ENCODE measurements around the gene BUD31. TPM values are rescaled to one million over a fixed set of nuclear protein-coding genes. Genes with fewer than 3 reads are reported as not detected.

BUD31 gene
- total RNA-seq (2016; rRNA removed; fragmentation: Illumina TruSeq; extraction: Trizol) = 79.1 and 101 TPM in 2 replicates
- total RNA-seq (2016; cell fraction: cytosol; rRNA removed; fragmentation: Illumina TruSeq; extraction: Trizol; ENCODE audit: low read depth) = 107 and 126 TPM in 2 replicates
- total RNA-seq (2016; cell fraction: insoluble cytoplasmic fraction; rRNA removed; fragmentation: Illumina TruSeq; extraction: Trizol) = 82.3 and 106 TPM in 2 replicates
- 94.8 and 104 TPM in 2 replicates for total RNA-seq (2016; cell fraction: membrane; rRNA removed; fragmentation: Illumina TruSeq; extraction: Trizol)
- total RNA-seq (2016; cell fraction: nucleus; rRNA removed; fragmentation: Illumina TruSeq; extraction: Trizol) = 32.8 and 34.3 TPM in 2 replicates
- 29.8 and 35.1 TPM in 2 replicates for polyA plus RNA-seq (2011; rRNA removed)
- 28.0 and 29.4 TPM in 2 replicates for polyA plus RNA-seq (2011; cell fraction: cytosol; rRNA removed)
- polyA plus RNA-seq (2011; cell fraction: nucleus; rRNA removed) = 22.8 and 23.2 TPM in 2 replicates
- 43.3 and 47.1 TPM in 2 replicates for polyA plus RNA-seq (2012)
- 95.5 and 116 TPM in 2 replicates for polyA plus RNA-seq (2016; cell fraction: cytosol; fragmentation: Illumina TruSeq; extraction: Trizol; ENCODE audit: low read depth)
- polyA plus RNA-seq (2016; cell fraction: insoluble cytoplasmic fraction; fragmentation: Illumina TruSeq; extraction: Trizol; ENCODE audit: low read depth) = 107 and 115 TPM in 2 replicates
- 80.6 and 97.1 TPM in 2 replicates for polyA plus RNA-seq (2016; cell fraction: membrane; fragmentation: Illumina TruSeq; extraction: Trizol; ENCODE audit: low read depth)
- polyA plus RNA-seq (2016; cell fraction: nucleus; fragmentation: Illumina TruSeq; extraction: Trizol; ENCODE audit: insufficient read depth, low read depth) = 49.7 and 51.5 TPM in 2 replicates
- 27.6 and 30.9 TPM in 2 replicates for polyA minus RNA-seq (2011; rRNA and poly(A)+ RNA removed; ENCODE audit: low replicate concordance)
- 16.5 and 20.6 TPM in 2 replicates for polyA minus RNA-seq (2011; cell fraction: cytosol; rRNA and poly(A)+ RNA removed)
- polyA minus RNA-seq (2011; cell fraction: nucleus; rRNA and poly(A)+ RNA removed) = 17.6 and 25.0 TPM in 2 replicates
- Bru-seq, nascent RNA = percentile 78 among the genes with signal in this experiment
- percentile 87 among the genes with signal in this experiment for BruChase-seq, experiment 1, labeled RNA remaining after a 6-hour chase
- percentile 80 among the genes with signal in this experiment for BruChase-seq, experiment 2, labeled RNA remaining after a 2-hour chase
- long read RNA-seq, experiment 1, transcript BUD31-202 (6 exons, 1,139 nt) = major isoform, 59 of 102 reads
- long read RNA-seq, experiment 1, transcript BUD31-201 (6 exons, 1,035 nt) = minor isoform, 27 of 102 reads
- long read RNA-seq, experiment 1, partial matches to known transcripts = 10 of 102 reads
- long read RNA-seq, experiment 1, other reads (novel, unspliced or antisense) = 6 of 102 reads
- long read RNA-seq, experiment 2, transcript BUD31-202 (6 exons, 1,139 nt) = major isoform, 81 of 169 reads
- long read RNA-seq, experiment 2, transcript BUD31-201 (6 exons, 1,035 nt) = minor isoform, 47 of 169 reads
- long read RNA-seq, experiment 2, partial matches to known transcripts = 25 of 169 reads
- long read RNA-seq, experiment 2, other reads (novel, unspliced or antisense) = 16 of 169 reads

GRCh38 chr7:99408379-99409191 is at the start of gene BUD31, which contains the start of gene PDAP1:
BUD31 (plus strand) TSS chr7:99408969; CDS start chr7:99411093, 2,124 bp downstream.
PDAP1 (minus strand) TSS chr7:99408597; CDS start chr7:99408548, 49 bp downstream.
- intact Hi-C loops (cut with micrococcal nuclease; ENCODE audit: unreplicated experiment) (loop anchor here (2.0 to 5.0 kb wide), 2 partner anchors 36 to 56 kb away; partner anchors contain the start of gene ARPC1B), in situ Hi-C loops (cut with HindIII; ENCODE audit: extremely low pct_ligation_motif_present, low pct_unique_long_range_greater_than_20kb) (no loop called here)
- peaks cover 5% of the 10 kb centered on the region; the same call in 1 of the 2 replicates for H4K20me1 ChIP-seq (ENCODE audit: insufficient read depth, low read length)
- CTCF ChIA-PET (ENCODE audit: low intra/inter-chr PET ratio, low total read pairs) = no interaction called here
- peak within 1 kb of the TSS; percentile 80 to 100 (median 93) for H3K4me3 ChIP-seq (replicated peaks in 1 of 3; ENCODE audit: insufficient read depth in 1 of 3, low read depth in 2 of 3, low read length in 3 of 3)
- H3K4me2 ChIP-seq (ENCODE audit: low read depth, low read length) = peak within 1 kb of the TSS; percentile 84
- H3K4me1 ChIP-seq (ENCODE audit: insufficient read depth, low read length) = peaks cover 41% of the 10 kb centered on the region
- ATAC-seq (peak; percentile 90), FAIRE-seq (peak; percentile 94), DNase-seq (ENCODE audit: low spot score) (peak; percentile 91)
- peaks cover 62% of the 10 kb centered on the region for H3K79me2 ChIP-seq (ENCODE audit: insufficient read depth, low read length)
- H3K27ac ChIP-seq (ENCODE audit: extremely low read length, insufficient read depth, low read length) = peak within 1 kb of the TSS; percentile 98
- POLR2A ChIA-PET = interaction anchor here (0.7 to 2.6 kb wide), 22 partner anchors 8 to 567 kb away, joined by 3 to 29 read pairs (median 6); partner anchors contain the start of genes ARPC1A, ARPC1B, ATP5MF and AZGP1
- H3K9ac ChIP-seq (ENCODE audit: insufficient read depth, low read depth, low read length) = peak within 1 kb of the TSS; percentile 99
- BruUV-seq (replicated peaks) = no TSS peak
- peaks cover 0 to 4% of the 10 kb centered on the region in 2 experiments; a peak in 2 of 5 replicates for H3K27me3 ChIP-seq (ENCODE audit: control insufficient read depth in 1 of 2, insufficient read depth in 2 of 2, low read length in 2 of 2)
- H3K36me3 ChIP-seq (replicated peaks in 1 of 2; ENCODE audit: control insufficient read depth in 1 of 2, insufficient read depth in 2 of 2, low read length in 2 of 2) = peaks cover 18 to 44% of the 10 kb centered on the region in 2 experiments
- H3K9me3 ChIP-seq (ENCODE audit: low read length) = no peaks in the 10 kb centered on the region
- WGBS (ENCODE audit: low lambda C conversion rate) = under 1% methylated on average over 35 of the region's 72 CpGs
- H2AFZ ChIP-seq (ENCODE audit: low read length) = no peak within 1 kb of the TSS
- TF ChIP-seq HMG20B (CRISPR knock-in tag; conservative IDR thresholded peaks at IDR 0.05) = no peak
- TF ChIP-seq NFE2L2 (IDR thresholded peaks at IDR 0.05; ENCODE audit: low read length) = no peak
- TF ChIP-seq ZSCAN29 (CRISPR knock-in tag; conservative IDR thresholded peaks at IDR 0.05) = no peak
- TF ChIP-seq PLRG1 (conservative IDR thresholded peaks at IDR 0.05) = no peak
- TF ChIP-seq NAIF1 (CRISPR knock-in tag; IDR thresholded peaks at IDR 0.05; ENCODE audit: borderline replicate concordance) = no peak
- no peak for TF ChIP-seq ZNF570 (CRISPR knock-in tag; IDR thresholded peaks at IDR 0.05; ENCODE audit: borderline replicate concordance)
- no peak for TF ChIP-seq ZBTB42 (CRISPR knock-in tag; IDR thresholded peaks at IDR 0.05)
- TF ChIP-seq PHF21A (CRISPR knock-in tag; IDR thresholded peaks at IDR 0.05) = peak; percentile 68; the same call in 1 of the 2 replicates
- TF ChIP-seq POLR2AphosphoS5 (IDR thresholded peaks at IDR 0.05; ENCODE audit: low read depth, low read length) = peak; percentile 91
- TF ChIP-seq GATAD1 (CRISPR knock-in tag; IDR thresholded peaks at IDR 0.05) = peak; percentile 90
- no peak for TF ChIP-seq FOXM1 (CRISPR knock-in tag; IDR thresholded peaks at IDR 0.05)
- peak; percentile 34; the same call in 1 of the 2 replicates for TF ChIP-seq DZIP1 (CRISPR knock-in tag; IDR thresholded peaks at IDR 0.05)
- no peak for TF ChIP-seq ZNF12 (CRISPR knock-in tag; IDR thresholded peaks at IDR 0.05)
- peak; percentile 95 for TF ChIP-seq SAP130 (CRISPR knock-in tag; IDR thresholded peaks at IDR 0.05; ENCODE audit: low read depth)
- TF ChIP-seq DDIT3 (CRISPR knock-in tag; IDR thresholded peaks at IDR 0.05) = no peak
- TF ChIP-seq ZNF224 (CRISPR knock-in tag; IDR thresholded peaks at IDR 0.05) = peak; percentile 85

Measured in HepG2 (cell line).